Neural progenitor cell (in vitro differentiated cells): ENCODE results near the gene HES3. TPM values are rescaled to one million over a fixed set of nuclear protein-coding genes. Genes with fewer than 3 reads are reported as not detected.
A peak's percentile ranks its signal among the peaks of the same experiment; 100 is the strongest.

ENCODE experiments used
- DNase-seq: peaks from one replicate; pipeline ENCODE4 v3.0.0-alpha.2; 2016; ENCODE audit warnings: low spot score
- H2AFZ ChIP-seq: fragments of 200-600 bp; sonication (generic); replicated peaks from 2 replicates; pipeline ENCODE4 v1.6.1; 2016; ENCODE audit warnings: antibody characterized with exemption
- H3F3A ChIP-seq: fragments of 200-600 bp; sonication (generic); 2 replicates; pipeline ENCODE4 v1.6.1; 2016; ENCODE audit warnings: antibody characterized with exemption, low read depth
- H3K27ac ChIP-seq: fragments of 200-600 bp; sonication (generic); 2 replicates; pipeline ENCODE4 v1.5.1; 2016; ENCODE audit warnings: mild to moderate bottlenecking
- H3K27me3 ChIP-seq: fragments of 200-600 bp; sonication (generic); 2 replicates; pipeline ENCODE4 v1.6.1; 2016; ENCODE audit warnings: mild to moderate bottlenecking, moderate library complexity
- H3K36me3 ChIP-seq: fragments of 200-600 bp; sonication (generic); 2 replicates; pipeline ENCODE4 v1.5.1; 2016
- H3K4me1 ChIP-seq: fragments of 200-600 bp; sonication (generic); 2 replicates; pipeline ENCODE4 v1.6.1; 2016; ENCODE audit warnings: mixed run types
- H3K4me2 ChIP-seq: fragments of 200-600 bp; sonication (generic); 2 replicates; pipeline ENCODE4 v1.6.1; 2016
- H3K4me3 ChIP-seq: fragments of 200-600 bp; sonication (generic); 2 replicates; pipeline ENCODE4 v1.5.1; 2016
- H3K79me2 ChIP-seq: fragments of 200-600 bp; sonication (generic); 2 replicates; pipeline ENCODE4 v1.6.1; 2016; ENCODE audit warnings: low read depth
- H3K9ac ChIP-seq: fragments of 200-600 bp; sonication (generic); 2 replicates; pipeline ENCODE4 v1.6.1; 2016
- H3K9me3 ChIP-seq: fragments of 200-600 bp; sonication (generic); 2 replicates; pipeline ENCODE4 v1.5.1; 2016; ENCODE audit warnings: low read depth
- H4K20me1 ChIP-seq: fragments of 200-600 bp; sonication (generic); 2 replicates; pipeline ENCODE4 v1.6.1; 2016; ENCODE audit warnings: low read depth
- H3K27ac Mint-ChIP-seq: 3 replicates; pipeline ENCODE4 v1.8.0; 2021; ENCODE audit warnings: mixed read lengths
- H3K27me3 Mint-ChIP-seq: 2 replicates; pipeline ENCODE4 v1.8.0; 2022; ENCODE audit warnings: low read depth, mild to moderate bottlenecking, inconsistent platforms, moderate library complexity, mixed read lengths; ENCODE audit not compliant: insufficient read depth
- H3K36me3 Mint-ChIP-seq: 3 replicates; pipeline ENCODE4 v1.8.0; 2021; ENCODE audit warnings: mixed read lengths
- H3K4me1 Mint-ChIP-seq: 3 replicates; pipeline ENCODE4 v1.8.0; 2021; ENCODE audit warnings: mixed read lengths
- H3K4me3 Mint-ChIP-seq: 3 replicates; pipeline ENCODE4 v1.8.0; 2021; ENCODE audit warnings: mild to moderate bottlenecking, moderate library complexity, mixed read lengths
- H3K9me3 Mint-ChIP-seq: 3 replicates; pipeline ENCODE4 v1.8.0; 2020; ENCODE audit warnings: mixed read lengths
- EZH2 ChIP-seq: fragments of 200-600 bp; sonication (generic); IDR thresholded peaks from 2 replicates; pipeline ENCODE4 v1.6.1; 2017; ENCODE audit warnings: antibody characterized with exemption, mild to moderate bottlenecking, moderate library complexity
- EZH2phosphoT487 ChIP-seq: fragments of 200-600 bp; sonication (generic); IDR thresholded peaks from 2 replicates; pipeline ENCODE4 v1.6.1; 2017; ENCODE audit warnings: antibody characterized with exemption
- total RNA-seq: library from RNA; depleted of rRNA; stranded (reverse); fragments of >200 nt; gene quantifications from 2 replicates; pipeline ENCODE4 v1.2.3, GENCODE V29; 2015; ENCODE audit warnings: low replicate concordance
- TF ChIP-seq, protein P1 (sequence below): fragments of 200-600 bp; sonication (generic); IDR thresholded peaks from 2 replicates; pipeline ENCODE4 v1.5.1; 2017; ENCODE audit warnings: antibody characterized with exemption, mild to moderate bottlenecking

Gene HES3
- total RNA-seq, 1 donor from 2014 or later: 5.5 TPM

DNA sequence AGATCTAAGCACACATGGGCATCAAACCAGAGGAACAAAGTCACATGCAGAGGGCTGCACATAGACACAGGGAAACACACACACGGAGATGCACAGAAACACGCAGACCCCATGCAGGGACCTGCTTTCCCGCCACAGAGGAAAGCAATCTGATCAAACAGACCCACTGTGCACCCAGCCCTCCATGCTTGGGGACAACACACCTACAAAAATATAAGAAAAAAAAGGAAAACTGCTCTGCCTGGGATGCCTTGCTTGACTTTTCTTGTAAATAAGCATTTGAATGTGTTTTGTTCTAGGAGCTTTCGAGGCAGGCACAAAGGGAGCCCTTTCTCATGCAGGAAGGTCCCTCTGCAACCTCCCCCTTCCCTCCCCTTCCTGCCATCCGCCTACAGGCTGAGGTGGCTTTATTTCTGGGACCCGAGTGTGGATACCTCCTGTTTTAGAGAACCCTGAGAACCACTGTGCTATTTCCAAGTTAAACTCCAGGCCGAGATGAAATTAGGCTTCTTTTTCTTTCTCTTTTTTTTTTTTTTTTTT lies 4.7 kb upstream of the HES3 start:
- H3K9me3 ChIP-seq: no peaks in the 10 kb centered on the region
- Mint-ChIP-seq H3K27me3 (peaks cover 26% of the 10 kb centered on the region), H3K27ac (peak overlapping the region; percentile 57), H3K9me3 (peaks cover 4% of the 10 kb centered on the region), H3K4me3 (peak overlapping the region; percentile 72), H3K36me3 (no peaks in the 10 kb centered on the region), H3K4me1 (peaks cover 64% of the 10 kb centered on the region)
- peaks cover 12% of the 10 kb centered on the region for H3K27me3 ChIP-seq
- H3F3A ChIP-seq: peaks cover 78% of the 10 kb centered on the region
- no peak overlapping the region for H2AFZ ChIP-seq
- H4K20me1 ChIP-seq: peaks cover 14% of the 10 kb centered on the region
- DNase-seq: peak; percentile 65
- peaks cover 59% of the 10 kb centered on the region for H3K4me1 ChIP-seq
- no peak for TF ChIP-seq EZH2phosphoT487
- TF ChIP-seq EZH2: no peak
- TF ChIP-seq, protein P1, sequence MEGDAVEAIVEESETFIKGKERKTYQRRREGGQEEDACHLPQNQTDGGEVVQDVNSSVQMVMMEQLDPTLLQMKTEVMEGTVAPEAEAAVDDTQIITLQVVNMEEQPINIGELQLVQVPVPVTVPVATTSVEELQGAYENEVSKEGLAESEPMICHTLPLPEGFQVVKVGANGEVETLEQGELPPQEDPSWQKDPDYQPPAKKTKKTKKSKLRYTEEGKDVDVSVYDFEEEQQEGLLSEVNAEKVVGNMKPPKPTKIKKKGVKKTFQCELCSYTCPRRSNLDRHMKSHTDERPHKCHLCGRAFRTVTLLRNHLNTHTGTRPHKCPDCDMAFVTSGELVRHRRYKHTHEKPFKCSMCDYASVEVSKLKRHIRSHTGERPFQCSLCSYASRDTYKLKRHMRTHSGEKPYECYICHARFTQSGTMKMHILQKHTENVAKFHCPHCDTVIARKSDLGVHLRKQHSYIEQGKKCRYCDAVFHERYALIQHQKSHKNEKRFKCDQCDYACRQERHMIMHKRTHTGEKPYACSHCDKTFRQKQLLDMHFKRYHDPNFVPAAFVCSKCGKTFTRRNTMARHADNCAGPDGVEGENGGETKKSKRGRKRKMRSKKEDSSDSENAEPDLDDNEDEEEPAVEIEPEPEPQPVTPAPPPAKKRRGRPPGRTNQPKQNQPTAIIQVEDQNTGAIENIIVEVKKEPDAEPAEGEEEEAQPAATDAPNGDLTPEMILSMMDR: no peak
- H3K9ac ChIP-seq: no peak overlapping the region
- peaks cover 29% of the 10 kb centered on the region for H3K79me2 ChIP-seq
- peak overlapping the region; percentile 89 for H3K27ac ChIP-seq
- H3K4me2 ChIP-seq: peak overlapping the region; percentile 96
- peak overlapping the region; percentile 72 for H3K4me3 ChIP-seq
- H3K36me3 ChIP-seq: no peaks in the 10 kb centered on the region

DNA sequence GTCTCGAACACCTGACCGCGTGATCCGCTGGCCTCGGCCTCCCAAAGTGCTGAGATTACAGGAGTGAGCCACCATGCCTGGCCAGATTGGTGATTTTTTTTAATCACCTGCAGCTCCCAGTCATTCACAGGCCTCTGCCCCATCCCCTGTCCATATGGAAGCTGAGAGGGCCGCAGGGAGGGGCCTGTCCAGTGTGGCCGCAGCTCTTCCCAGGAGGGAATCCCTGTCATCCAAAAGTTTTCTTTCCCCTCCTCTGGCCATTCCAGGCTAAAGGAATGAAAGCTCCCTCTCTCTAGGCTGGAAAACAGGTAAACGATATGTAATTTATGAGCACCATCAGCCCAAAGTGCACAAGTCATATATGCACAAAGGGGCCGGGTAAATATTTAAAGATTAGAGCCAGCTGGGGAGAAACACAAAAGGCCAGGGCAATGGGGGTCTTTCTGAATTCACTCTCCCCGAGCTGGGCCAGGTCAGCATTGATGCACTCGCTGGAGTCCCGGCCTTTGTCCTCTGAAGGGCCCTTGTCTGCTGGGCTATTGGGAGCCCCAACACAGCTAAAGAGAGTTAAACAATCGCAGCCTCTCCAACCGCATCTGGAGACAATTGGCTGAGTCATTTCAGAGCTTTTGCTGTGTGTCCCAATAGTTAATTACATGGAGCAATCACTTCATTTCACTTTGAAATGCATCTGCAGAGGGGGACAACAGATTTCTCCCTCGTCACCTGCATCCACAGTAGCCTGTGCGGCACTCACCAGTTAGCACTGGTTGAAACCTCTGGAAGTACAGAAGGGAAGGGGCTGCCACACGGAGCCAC lies 3.8 kb upstream of the HES3 start:
- Histone ChIP-seq H3K79me2 (peaks cover 25% of the 10 kb centered on the region), H3K9ac (no peak overlapping the region), H3K4me3 (peak overlapping the region; percentile 72), H3K36me3 (no peaks in the 10 kb centered on the region), H3K4me2 (peak overlapping the region; percentile 96), H3K27me3 (peaks cover 19% of the 10 kb centered on the region), H3K9me3 (no peaks in the 10 kb centered on the region), H4K20me1 (peaks cover 10% of the 10 kb centered on the region), H3K27ac (peak overlapping the region; percentile 89), H2AFZ (no peak overlapping the region), H3F3A (peaks cover 85% of the 10 kb centered on the region), H3K4me1 (peaks cover 54% of the 10 kb centered on the region)
- Mint-ChIP-seq H3K4me3 (peak overlapping the region; percentile 59), H3K9me3 (peaks cover 4% of the 10 kb centered on the region), H3K27me3 (peaks cover 30% of the 10 kb centered on the region), H3K36me3 (no peaks in the 10 kb centered on the region), H3K27ac (peak overlapping the region; percentile 74), H3K4me1 (peaks cover 59% of the 10 kb centered on the region)
- peak; percentile 92 for DNase-seq
- TF ChIP-seq EZH2 (no peak), EZH2phosphoT487 (no peak)
- TF ChIP-seq, protein P1: no peak

DNA sequence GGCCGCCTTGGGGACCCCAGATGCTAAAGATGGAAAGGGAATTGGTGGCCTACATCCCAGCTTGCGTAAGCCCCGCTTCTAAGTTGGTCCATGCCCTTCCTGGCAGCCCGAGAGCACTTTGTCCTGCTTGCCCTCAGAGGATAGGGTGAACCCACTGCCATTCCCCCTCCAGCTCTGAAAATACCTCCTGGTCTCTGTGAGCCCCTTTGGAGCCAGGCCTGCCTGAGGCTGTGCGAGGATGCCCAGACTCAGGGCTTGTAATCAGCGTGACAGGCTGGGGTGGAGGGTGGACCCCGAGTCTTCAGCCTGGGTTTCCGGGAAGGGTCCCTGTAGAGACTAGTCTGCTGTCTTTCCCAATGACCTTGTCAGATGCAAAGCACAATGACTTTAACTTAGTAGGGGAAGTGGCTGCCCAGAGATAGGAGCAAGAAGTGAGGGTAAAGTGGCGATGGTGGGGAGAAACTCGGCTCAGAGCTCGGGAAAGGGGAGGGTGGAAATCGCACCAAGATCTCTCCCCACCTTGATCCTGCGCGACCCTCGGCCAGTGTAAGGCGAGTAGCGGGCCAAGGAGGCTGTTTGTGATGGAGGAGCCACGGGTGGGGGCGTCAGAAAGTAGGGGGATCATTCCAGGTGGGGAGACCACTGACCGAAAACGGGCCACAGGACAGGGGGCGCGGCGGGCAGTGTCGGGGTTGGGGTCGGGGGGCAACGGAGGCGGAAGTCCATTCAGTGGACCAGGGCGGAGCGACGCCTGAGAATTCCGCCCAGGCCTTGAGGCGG lies 2.7 kb upstream of the HES3 start:
- peaks cover 96% of the 10 kb centered on the region for H3F3A ChIP-seq

More for the DNA sequence above, 2.7 kb upstream of the HES3 start:
- TF ChIP-seq, protein P1: no peak
- no peak for TF ChIP-seq EZH2
- no peak for TF ChIP-seq EZH2phosphoT487
- Mint-ChIP-seq H3K4me1 (peaks cover 60% of the 10 kb centered on the region), H3K4me3 (peak overlapping the region; percentile 54), H3K27ac (peak overlapping the region; percentile 0), H3K9me3 (peaks cover 4% of the 10 kb centered on the region), H3K27me3 (peaks cover 31% of the 10 kb centered on the region), H3K36me3 (no peaks in the 10 kb centered on the region)
- Histone ChIP-seq H3K9ac (no peak overlapping the region), H3K4me3 (peak overlapping the region; percentile 72), H3K4me2 (peak overlapping the region; percentile 96), H4K20me1 (peaks cover 18% of the 10 kb centered on the region), H3K36me3 (no peaks in the 10 kb centered on the region), H3K79me2 (peaks cover 23% of the 10 kb centered on the region), H3K9me3 (no peaks in the 10 kb centered on the region), H3K4me1 (peaks cover 58% of the 10 kb centered on the region), H2AFZ (no peak overlapping the region), H3K27me3 (peaks cover 19% of the 10 kb centered on the region), H3K27ac (peak overlapping the region; percentile 89)
- DNase-seq: peak; percentile 49
